A549 (cell line): ENCODE results near the gene SLC35F3.

ENCODE experiments used
- BHLHE40 ChIP-seq: IDR thresholded peaks from 2 replicates; pipeline ENCODE4 v1.6.1; 2012; ENCODE audit warnings: low read depth, low read length, inconsistent platforms
- CHD2 ChIP-seq: fragments of 150-350 bp; IDR thresholded peaks from 2 replicates; pipeline ENCODE4 v1.6.1; 2014; ENCODE audit warnings: low read length; ENCODE audit not compliant: partially characterized antibody
- CHD4 ChIP-seq: fragments of 200-600 bp; sonication (generic); IDR thresholded peaks from 2 replicates; pipeline ENCODE4 v1.6.1; 2016; ENCODE audit warnings: antibody characterized with exemption, mild to moderate bottlenecking, borderline replicate concordance
- HOXB5 ChIP-seq: fragments of 250-450 bp; sonication (Bioruptor Pico); IDR thresholded peaks from 2 replicates; pipeline ENCODE4 v1.5.0; 2020; ENCODE audit warnings: mild to moderate bottlenecking, moderate library complexity
- JUN ChIP-seq, 2 experiments: fragments of >200 bp; sonication (Bioruptor Twin); formaldehyde crosslinking; IDR thresholded peaks; 2 replicates in 1 of 2; 3 replicates in 1 of 2; pipeline ENCODE4 v1.6.1; 2016 to 2017
- NR3C1 ChIP-seq: fragments of >200 bp; sonication (Bioruptor Twin); formaldehyde crosslinking; IDR thresholded peaks from 3 replicates; pipeline ENCODE4 v1.6.1; 2017
- PHF8 ChIP-seq: fragments of 200-600 bp; sonication (generic); IDR thresholded peaks from 2 replicates; pipeline ENCODE4 v1.6.1; 2016; ENCODE audit warnings: low read depth, mild to moderate bottlenecking, antibody characterized with exemption, moderate library complexity, borderline replicate concordance
- RAD21 ChIP-seq, 2 experiments: fragments of >200 bp in 1 of 2; sonication (Bioruptor Twin) in 1 of 2; formaldehyde crosslinking in 1 of 2; IDR thresholded peaks in 1 of 2; conservative IDR thresholded peaks in 1 of 2; 2 replicates in 1 of 2; 3 replicates in 1 of 2; pipeline ENCODE4 v1.6.1; 2012 to 2018; ENCODE audit warnings: inconsistent platforms in 1 of 2
- TF ChIP-seq, protein P1 (sequence below): fragments of 450-650 bp; IDR thresholded peaks from 2 replicates; pipeline ENCODE4 v1.6.1; 2014; ENCODE audit warnings: antibody characterized with exemption
- TF ChIP-seq, protein P2 (sequence below): fragments of >200 bp; sonication (Bioruptor Twin); formaldehyde crosslinking; IDR thresholded peaks from 3 replicates; pipeline ENCODE4 v1.5.1; 2016
- TF ChIP-seq, protein P3 (sequence below): fragments of 150-350 bp; IDR thresholded peaks from 2 replicates; pipeline ENCODE4 v1.6.1; 2014; ENCODE audit warnings: low read depth, mild to moderate bottlenecking, low read length

DNA sequence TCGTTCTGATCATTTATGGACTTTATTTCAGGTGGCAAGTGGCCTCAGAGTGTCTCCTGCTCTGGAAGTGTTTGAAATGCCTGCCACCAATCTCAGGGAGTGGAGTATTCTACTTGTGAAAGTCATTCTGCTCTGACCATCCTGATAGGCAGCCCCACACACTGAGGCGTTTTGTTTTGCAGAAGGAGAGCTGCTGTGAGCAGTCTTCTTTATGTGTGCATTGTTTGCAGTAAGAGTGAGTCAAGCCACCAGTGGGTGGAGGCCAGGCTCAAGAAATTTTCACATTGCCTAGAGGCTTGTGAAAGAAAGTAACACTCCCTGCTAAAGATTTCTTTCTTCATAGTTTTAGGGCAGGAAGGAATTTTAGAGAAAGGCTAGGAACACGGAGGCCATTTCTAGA lies 204.4 kb downstream of the SLC35F3 start:
- TF ChIP-seq, protein P1, sequence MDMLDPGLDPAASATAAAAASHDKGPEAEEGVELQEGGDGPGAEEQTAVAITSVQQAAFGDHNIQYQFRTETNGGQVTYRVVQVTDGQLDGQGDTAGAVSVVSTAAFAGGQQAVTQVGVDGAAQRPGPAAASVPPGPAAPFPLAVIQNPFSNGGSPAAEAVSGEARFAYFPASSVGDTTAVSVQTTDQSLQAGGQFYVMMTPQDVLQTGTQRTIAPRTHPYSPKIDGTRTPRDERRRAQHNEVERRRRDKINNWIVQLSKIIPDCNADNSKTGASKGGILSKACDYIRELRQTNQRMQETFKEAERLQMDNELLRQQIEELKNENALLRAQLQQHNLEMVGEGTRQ: no peak
- TF ChIP-seq, protein P2, sequence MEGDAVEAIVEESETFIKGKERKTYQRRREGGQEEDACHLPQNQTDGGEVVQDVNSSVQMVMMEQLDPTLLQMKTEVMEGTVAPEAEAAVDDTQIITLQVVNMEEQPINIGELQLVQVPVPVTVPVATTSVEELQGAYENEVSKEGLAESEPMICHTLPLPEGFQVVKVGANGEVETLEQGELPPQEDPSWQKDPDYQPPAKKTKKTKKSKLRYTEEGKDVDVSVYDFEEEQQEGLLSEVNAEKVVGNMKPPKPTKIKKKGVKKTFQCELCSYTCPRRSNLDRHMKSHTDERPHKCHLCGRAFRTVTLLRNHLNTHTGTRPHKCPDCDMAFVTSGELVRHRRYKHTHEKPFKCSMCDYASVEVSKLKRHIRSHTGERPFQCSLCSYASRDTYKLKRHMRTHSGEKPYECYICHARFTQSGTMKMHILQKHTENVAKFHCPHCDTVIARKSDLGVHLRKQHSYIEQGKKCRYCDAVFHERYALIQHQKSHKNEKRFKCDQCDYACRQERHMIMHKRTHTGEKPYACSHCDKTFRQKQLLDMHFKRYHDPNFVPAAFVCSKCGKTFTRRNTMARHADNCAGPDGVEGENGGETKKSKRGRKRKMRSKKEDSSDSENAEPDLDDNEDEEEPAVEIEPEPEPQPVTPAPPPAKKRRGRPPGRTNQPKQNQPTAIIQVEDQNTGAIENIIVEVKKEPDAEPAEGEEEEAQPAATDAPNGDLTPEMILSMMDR: no peak
- TF ChIP-seq CHD2: no peak
- no peak for TF ChIP-seq CHD4
- TF ChIP-seq NR3C1: no peak
- TF ChIP-seq, protein P3, sequence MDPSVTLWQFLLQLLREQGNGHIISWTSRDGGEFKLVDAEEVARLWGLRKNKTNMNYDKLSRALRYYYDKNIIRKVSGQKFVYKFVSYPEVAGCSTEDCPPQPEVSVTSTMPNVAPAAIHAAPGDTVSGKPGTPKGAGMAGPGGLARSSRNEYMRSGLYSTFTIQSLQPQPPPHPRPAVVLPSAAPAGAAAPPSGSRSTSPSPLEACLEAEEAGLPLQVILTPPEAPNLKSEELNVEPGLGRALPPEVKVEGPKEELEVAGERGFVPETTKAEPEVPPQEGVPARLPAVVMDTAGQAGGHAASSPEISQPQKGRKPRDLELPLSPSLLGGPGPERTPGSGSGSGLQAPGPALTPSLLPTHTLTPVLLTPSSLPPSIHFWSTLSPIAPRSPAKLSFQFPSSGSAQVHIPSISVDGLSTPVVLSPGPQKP: no peak
- TF ChIP-seq HOXB5 (CRISPR knock-in tag): no peak
- no peak for TF ChIP-seq BHLHE40
- TF ChIP-seq RAD21 (conservative IDR thresholded peaks at IDR 0.05 in 1 of 2, IDR thresholded peaks at IDR 0.05 in 1 of 2): no peak
- no peak for TF ChIP-seq PHF8
- no peak for TF ChIP-seq JUN (IDR thresholded peaks at IDR 0.05)
